ENCODE measurements around the gene NGDN. TPM values are rescaled to one million over a fixed set of nuclear protein-coding genes. Genes with fewer than 3 reads are reported as not detected.

NGDN gene
- total RNA-seq, 1 experiment from 2014 or later: 42.0 TPM

DNA sequence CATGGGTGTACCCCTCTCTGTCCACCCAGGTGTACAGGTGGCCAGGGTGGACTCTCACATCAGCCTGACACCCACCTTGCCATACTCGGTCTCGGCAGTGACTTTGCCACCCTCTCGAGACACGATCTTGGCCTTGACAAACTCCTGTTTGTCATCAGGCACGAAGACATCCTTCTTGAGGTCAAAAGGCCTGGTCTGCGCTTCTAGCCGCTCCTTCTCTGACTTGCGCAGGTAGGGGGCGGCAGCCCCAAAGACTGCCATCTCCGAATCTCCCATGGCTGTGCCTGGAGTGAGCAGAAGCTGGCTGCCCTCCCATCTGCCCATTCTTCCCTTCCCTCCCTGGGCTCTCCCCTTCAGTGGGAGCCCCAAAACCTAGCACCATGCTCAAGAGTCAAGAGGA is 36.0 kb upstream of the NGDN start (continued):
- TF ChIP-seq REST (IDR thresholded peaks at IDR 0.05; ENCODE audit: low read depth): no peak
- no peak for TF ChIP-seq ATF3 (IDR thresholded peaks at IDR 0.05)
- TF ChIP-seq JUND (IDR thresholded peaks at IDR 0.05): no peak
- TF ChIP-seq, protein P1, sequence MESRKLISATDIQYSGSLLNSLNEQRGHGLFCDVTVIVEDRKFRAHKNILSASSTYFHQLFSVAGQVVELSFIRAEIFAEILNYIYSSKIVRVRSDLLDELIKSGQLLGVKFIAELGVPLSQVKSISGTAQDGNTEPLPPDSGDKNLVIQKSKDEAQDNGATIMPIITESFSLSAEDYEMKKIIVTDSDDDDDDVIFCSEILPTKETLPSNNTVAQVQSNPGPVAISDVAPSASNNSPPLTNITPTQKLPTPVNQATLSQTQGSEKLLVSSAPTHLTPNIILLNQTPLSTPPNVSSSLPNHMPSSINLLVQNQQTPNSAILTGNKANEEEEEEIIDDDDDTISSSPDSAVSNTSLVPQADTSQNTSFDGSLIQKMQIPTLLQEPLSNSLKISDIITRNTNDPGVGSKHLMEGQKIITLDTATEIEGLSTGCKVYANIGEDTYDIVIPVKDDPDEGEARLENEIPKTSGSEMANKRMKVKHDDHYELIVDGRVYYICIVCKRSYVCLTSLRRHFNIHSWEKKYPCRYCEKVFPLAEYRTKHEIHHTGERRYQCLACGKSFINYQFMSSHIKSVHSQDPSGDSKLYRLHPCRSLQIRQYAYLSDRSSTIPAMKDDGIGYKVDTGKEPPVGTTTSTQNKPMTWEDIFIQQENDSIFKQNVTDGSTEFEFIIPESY (IDR thresholded peaks at IDR 0.05; ENCODE audit: extremely low read depth, insufficient replicate concordance, low read length): no peak

GRCh38 chr14:23434488-23435222 is 34.8 kb upstream of the NGDN start:
- H3K36me3 ChIP-seq (ENCODE audit: control insufficient read depth in 1 of 2, insufficient read depth in 2 of 2, low read length in 2 of 2): no peaks in the 10 kb centered on the region
- no peaks in the 10 kb centered on the region for H3K9me2 ChIP-seq (ENCODE audit: insufficient read depth)
- ChIA-PET POLR2A (no interaction called here), CTCF (no interaction called here), RAD21 (ENCODE audit: low non-redundant PET in 1 of 2, low total read pairs in 2 of 2, uncharacterized antibody in 2 of 2, unreplicated experiment in 2 of 2) (no interaction called here)
- ATAC-seq (no peak), DNase-seq (ENCODE audit: low read depth, low spot score) (no peak)
- no peak overlapping the region for H3K4me2 ChIP-seq (ENCODE audit: low read length)
- peaks cover 10% of the 10 kb centered on the region for H3K27me3 ChIP-seq (ENCODE audit: insufficient read depth, low read length)
- no peaks in the 10 kb centered on the region for H3K4me1 ChIP-seq (ENCODE audit: control insufficient read depth in 1 of 2, insufficient read depth in 2 of 2, low read length in 2 of 2)
- BruUV-seq (replicated peaks): no TSS peak
- no peaks in the 10 kb centered on the region for H4K20me1 ChIP-seq (ENCODE audit: insufficient read depth)
- no peak overlapping the region for H3K27ac ChIP-seq (ENCODE audit: low read depth, low read length)
- H3K9me3 ChIP-seq (ENCODE audit: control insufficient read depth in 1 of 2, insufficient read depth in 1 of 2, low read depth in 1 of 2, low read length in 2 of 2): no peaks in the 10 kb centered on the region
- TF ChIP-seq SP1 (IDR thresholded peaks at IDR 0.05; ENCODE audit: low read depth): no peak
- TF ChIP-seq POLR2A (IDR thresholded peaks at IDR 0.05; ENCODE audit: borderline replicate concordance, extremely low read depth, insufficient read depth, insufficient read length): no peak
- TF ChIP-seq, protein P1 (IDR thresholded peaks at IDR 0.05; ENCODE audit: extremely low read depth, insufficient replicate concordance, low read length): no peak
- no peak for TF ChIP-seq REST (IDR thresholded peaks at IDR 0.05; ENCODE audit: low read depth)
- no peak overlapping the region for H2AFZ ChIP-seq (ENCODE audit: low read depth, low read length, poor library complexity, severe bottlenecking)
- no peaks in the 10 kb centered on the region for H3K79me2 ChIP-seq (ENCODE audit: insufficient read depth, low read length)
- intact Hi-C loops (cut with micrococcal nuclease): no loop called here
- H3K9ac ChIP-seq (ENCODE audit: low read length): no peak overlapping the region
- H3K4me3 ChIP-seq (replicated peaks in 1 of 2; ENCODE audit: low read depth in 1 of 2, low read length in 2 of 2): no peak overlapping the region

Measured in HCT116 (cell line).